PC-9 (cell line): ENCODE results near the gene TGM2. TPM values are rescaled to one million over a fixed set of nuclear protein-coding genes. Genes with fewer than 3 reads are reported as not detected.

Source experiments
- BruUV-seq: library from RNA; stranded (reverse); fragments of 400-500 nt; replicated peaks from 2 replicates; lab custom pipeline; 2021; lab: Mats Ljungman, UMichigan
- CTCF ChIA-PET: fragments of 300-600 bp; sonication (Branson Sonifier 250); formaldehyde crosslinking; loops from one replicate; lab custom pipeline; 2022; ENCODE audit warnings: antibody characterized with exemption; lab: Charles Lee
- POLR2A ChIA-PET: fragments of 300-600 bp; sonication (Branson Sonifier 250); formaldehyde crosslinking; loops from one replicate; lab custom pipeline; 2022; ENCODE audit warnings: antibody characterized with exemption; ENCODE audit not compliant: unreplicated experiment; lab: Charles Lee
- DNase-seq, 2 experiments: peaks; one replicate each; pipeline versions ENCODE4 v3.0.0 to v3.0.0-alpha.2; 2015 to 2022; ENCODE audit warnings: mixed read lengths in 1 of 2
- H2AFZ ChIP-seq: fragments of 200-600 bp; sonication (generic); 2 replicates; pipeline ENCODE4 v1.8.1; 2017; ENCODE audit warnings: antibody characterized with exemption
- H3F3A ChIP-seq: fragments of 200-600 bp; sonication (generic); 2 replicates; pipeline ENCODE4 v1.8.1; 2017; ENCODE audit warnings: antibody characterized with exemption, mild to moderate bottlenecking, low read depth; ENCODE audit not compliant: insufficient read depth
- H3K27ac ChIP-seq: fragments of 200-600 bp; sonication (generic); 2 replicates; pipeline ENCODE4 v1.6.1; 2016; ENCODE audit warnings: mixed run types
- H3K27me3 ChIP-seq: fragments of 200-600 bp; sonication (generic); 2 replicates; pipeline ENCODE4 v1.6.1; 2016; ENCODE audit warnings: low read depth, mixed run types; ENCODE audit not compliant: insufficient read depth
- H3K36me3 ChIP-seq: fragments of 200-600 bp; sonication (generic); 2 replicates; pipeline ENCODE4 v1.6.1; 2016; ENCODE audit warnings: low read depth, mixed run types
- H3K4me1 ChIP-seq: fragments of 200-600 bp; sonication (generic); replicated peaks from 2 replicates; pipeline ENCODE4 v1.6.1; 2016; ENCODE audit warnings: mixed run types; ENCODE audit not compliant: insufficient read depth
- H3K4me2 ChIP-seq: fragments of 200-600 bp; sonication (generic); 2 replicates; pipeline ENCODE4 v1.6.1; 2017; ENCODE audit warnings: mixed run types
- H3K4me3 ChIP-seq: fragments of 200-600 bp; sonication (generic); 2 replicates; pipeline ENCODE4 v1.6.1; 2016; ENCODE audit warnings: mixed run types
- H3K79me2 ChIP-seq: fragments of 200-600 bp; sonication (generic); 2 replicates; pipeline ENCODE4 v1.6.1; 2017; ENCODE audit warnings: low read depth, mixed run types
- H3K9me2 ChIP-seq: fragments of 200-600 bp; sonication (generic); 2 replicates; pipeline ENCODE4 v1.8.1; 2017; ENCODE audit warnings: mild to moderate bottlenecking; ENCODE audit not compliant: insufficient read depth
- H3K9me3 ChIP-seq: fragments of 200-600 bp; sonication (generic); 2 replicates; pipeline ENCODE4 v1.8.1; 2016; ENCODE audit warnings: low read depth; ENCODE audit not compliant: insufficient read depth
- H4K20me1 ChIP-seq: fragments of 200-600 bp; sonication (generic); 2 replicates; pipeline ENCODE4 v1.8.1; 2017; ENCODE audit not compliant: insufficient read depth
- CTCF ChIP-seq: fragments of 200-600 bp; sonication (generic); conservative IDR thresholded peaks from 2 replicates; pipeline ENCODE4 v1.6.1; 2017; ENCODE audit warnings: mixed run types, antibody characterized with exemption, mild to moderate bottlenecking, moderate library complexity
- EZH2 ChIP-seq: fragments of 200-600 bp; sonication (generic); IDR thresholded peaks from 2 replicates; pipeline ENCODE4 v1.8.0; 2017; ENCODE audit warnings: antibody characterized with exemption, low read depth
- intact Hi-C: fragments of 100-400 bp; cut with micrococcal nuclease; formaldehyde crosslinking; loops from one replicate; pipeline ENCODE4 v1.10.0; 2022; ENCODE audit not compliant: unreplicated experiment
- total RNA-seq: library from RNA; stranded (reverse); gene quantifications from 2 replicates; pipeline ENCODE4 v1.2.3, GENCODE V29; 2021

TGM2 gene
- total RNA-seq, 1 experiment from 2014 or later, result 333 TPM

- H3K4me1 ChIP-seq, result peaks cover 65% of the 10 kb centered on the region
- no TSS peak for BruUV-seq
- TF ChIP-seq CTCF (no peak), EZH2 (no peak)
Observed at GRCh38 chr20:38181207-38181801, 16.2 kb upstream of the TGM2 start.

GRCh38 chr20:38180781-38181180 is 15.7 kb upstream of the TGM2 start:
- POLR2A ChIA-PET, result no interaction called here
- Histone ChIP-seq H2AFZ (no peak overlapping the region), H3K4me2 (peak overlapping the region; percentile 30), H3K9me3 (no peaks in the 10 kb centered on the region; the same call in 1 of the 2 replicates), H3K36me3 (no peaks in the 10 kb centered on the region), H3K27me3 (no peaks in the 10 kb centered on the region), H3K9me2 (no peaks in the 10 kb centered on the region), H3F3A (peaks cover 49% of the 10 kb centered on the region), H3K4me1 (peaks cover 60% of the 10 kb centered on the region), H4K20me1 (no peaks in the 10 kb centered on the region), H3K79me2 (no peaks in the 10 kb centered on the region), H3K4me3 (no peak overlapping the region), H3K27ac (peak overlapping the region; percentile 45)
- no TSS peak for BruUV-seq
- intact Hi-C loops, result no loop called here
- TF ChIP-seq CTCF, result no peak
- no peak for TF ChIP-seq EZH2
- DNase-seq, result peak; percentile 68 to 89
- CTCF ChIA-PET, result interaction anchor here (0.6 to 1.2 kb wide), 2 partner anchors 36 to 40 kb away, joined by 3 to 4 read pairs; no protein-coding TSS in a partner anchor

More at GRCh38 chr20:38181207-38181801, 16.2 kb upstream of the TGM2 start:
- Histone ChIP-seq H3K79me2 (no peaks in the 10 kb centered on the region), H3K27ac (peak overlapping the region; percentile 45), H3K9me3 (no peaks in the 10 kb centered on the region; the same call in 1 of the 2 replicates), H3K4me3 (no peak overlapping the region), H2AFZ (no peak overlapping the region), H3K36me3 (no peaks in the 10 kb centered on the region), H3K27me3 (no peaks in the 10 kb centered on the region), H3K4me2 (0 out of 2 replicates have a peak overlapping the region, but pooled peaks have one; percentile 14), H3F3A (peaks cover 54% of the 10 kb centered on the region), H3K9me2 (no peaks in the 10 kb centered on the region), H4K20me1 (no peaks in the 10 kb centered on the region)
- intact Hi-C loops, result no loop called here
- POLR2A ChIA-PET, result interaction anchor here (0.6 kb wide), 1 partner anchor 523 kb away, joined by 3 read pairs; no protein-coding TSS in a partner anchor
- DNase-seq, result peak in 1 of 2 experiments; percentile 80
- CTCF ChIA-PET, result interaction anchor here (0.6 to 1.2 kb wide), 3 partner anchors 35 to 40 kb away, joined by 3 to 4 read pairs (median 3); no protein-coding TSS in a partner anchor

DNA sequence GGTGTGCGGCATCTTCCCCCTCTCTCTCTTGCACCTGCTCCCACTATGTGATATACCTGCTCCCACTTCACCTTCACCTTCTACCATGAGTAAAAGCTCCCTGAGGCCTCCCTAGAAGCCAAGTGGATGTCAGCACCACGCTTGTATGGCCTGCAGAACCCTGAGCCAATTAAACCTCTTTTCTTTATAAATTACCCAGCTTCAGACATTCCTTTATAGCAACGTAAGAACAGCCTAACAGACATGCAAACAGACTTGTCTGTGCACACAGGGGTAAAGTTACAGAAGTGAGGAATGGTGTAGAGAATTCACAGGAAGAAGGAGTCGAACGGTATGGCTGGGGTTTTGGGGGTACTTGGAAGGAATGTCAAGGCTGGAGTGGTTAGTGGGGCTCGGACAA is 14.8 kb upstream of the TGM2 start:
- H3K4me1 ChIP-seq, result peaks cover 50% of the 10 kb centered on the region
- H3K4me2 ChIP-seq, result no peak overlapping the region
- no peak overlapping the region for H3K4me3 ChIP-seq
- H3K9me3 ChIP-seq, result no peaks in the 10 kb centered on the region
- TF ChIP-seq EZH2 (no peak), CTCF (no peak)
- H2AFZ ChIP-seq, result no peak overlapping the region
- H3K36me3 ChIP-seq, result no peaks in the 10 kb centered on the region
- CTCF ChIA-PET, result no interaction called here
- no peaks in the 10 kb centered on the region for H3K27me3 ChIP-seq
- no peak for DNase-seq
- H3K27ac ChIP-seq, result 0 out of 2 replicates have a peak overlapping the region, but pooled peaks have one; percentile 45
- POLR2A ChIA-PET, result no interaction called here
- H3K9me2 ChIP-seq, result no peaks in the 10 kb centered on the region
- BruUV-seq, result no TSS peak
- intact Hi-C loops, result no loop called here
- peaks cover 48% of the 10 kb centered on the region for H3F3A ChIP-seq
- H4K20me1 ChIP-seq, result no peaks in the 10 kb centered on the region
- no peaks in the 10 kb centered on the region for H3K79me2 ChIP-seq
